HEK293 (cell line): ENCODE data around the gene CADM1.

Source experiments
- CTCF ChIA-PET: fragments of 350-600 bp; formaldehyde crosslinking; extraction: SDS; loops from one replicate; lab custom pipeline; 2021; ENCODE audit warnings: antibody characterized with exemption; lab: Yijun Ruan, JAX
- POLR2A ChIA-PET: fragments of 300-600 bp; formaldehyde crosslinking; extraction: SDS; loops from one replicate; lab custom pipeline; 2020; ENCODE audit warnings: antibody characterized with exemption, inconsistent platforms; lab: Yijun Ruan, JAX
- H3K27ac ChIP-seq: fragments of 200-500 bp; sonication (Bioruptor generic); 2 replicates; pipeline ENCODE4 v1.5.1; 2014; ENCODE audit warnings: low read depth, low read length, control low read depth, inconsistent platforms; ENCODE audit errors: extremely low read depth
- H3K36me3 ChIP-seq, 2 experiments: fragments of 200-500 bp in 1 of 2; sonication (Bioruptor generic) in 1 of 2; 1 replicate in 1 of 2; 2 replicates in 1 of 2; pipeline ENCODE4 v1.5.1; 2014 to 2017; ENCODE audit warnings: inconsistent platforms in 2 of 2, low read length in 2 of 2; ENCODE audit not compliant: control insufficient read depth in 2 of 2, insufficient read depth in 1 of 2
- H3K4me1 ChIP-seq: fragments of 200-500 bp; sonication (Bioruptor generic); 2 replicates; pipeline ENCODE4 v1.5.1; 2014; ENCODE audit warnings: mild to moderate bottlenecking, low read length, inconsistent platforms; ENCODE audit not compliant: control insufficient read depth, insufficient read depth
- H3K4me3 ChIP-seq: 2 replicates; pipeline ENCODE4 v1.5.1; 2011; ENCODE audit warnings: low read depth, mild to moderate bottlenecking, control low read depth, low read length, moderate library complexity
- H3K9me3 ChIP-seq: fragments of 200-500 bp; sonication (Bioruptor generic); 2 replicates; pipeline ENCODE4 v1.5.1; 2014; ENCODE audit warnings: low read depth, low read length, inconsistent platforms; ENCODE audit not compliant: control insufficient read depth, insufficient read depth
- GLI2 ChIP-seq: fragments of 450-650 bp; formaldehyde crosslinking; IDR thresholded peaks from 2 replicates; pipeline ENCODE4; 2017; ENCODE audit warnings: missing biosample characterization, missing genetic modification characterization, low read depth, borderline replicate concordance
- IKZF3 ChIP-seq: fragments of 450-650 bp; IDR thresholded peaks from 2 replicates; pipeline ENCODE4 v1.5.0; 2018; ENCODE audit warnings: missing biosample characterization, mild to moderate bottlenecking, missing genetic modification characterization, moderate library complexity
- ZFP37 ChIP-seq: fragments of 450-650 bp; formaldehyde crosslinking; IDR thresholded peaks from 2 replicates; pipeline ENCODE4 v1.5.1; 2016; ENCODE audit warnings: missing biosample characterization, missing genetic modification characterization
- ZNF112 ChIP-seq: fragments of 450-650 bp; formaldehyde crosslinking; IDR thresholded peaks from 2 replicates; pipeline ENCODE4 v1.5.0; 2017; ENCODE audit warnings: missing biosample characterization, missing genetic modification characterization
- ZNF132 ChIP-seq: fragments of 450-650 bp; formaldehyde crosslinking; IDR thresholded peaks from 2 replicates; pipeline ENCODE4 v1.5.1; 2017; ENCODE audit warnings: missing biosample characterization, missing genetic modification characterization, borderline replicate concordance
- ZNF155 ChIP-seq: fragments of 450-650 bp; formaldehyde crosslinking; IDR thresholded peaks from 2 replicates; pipeline ENCODE4 v1.5.1; 2016; ENCODE audit warnings: missing biosample characterization, missing genetic modification characterization
- ZNF169 ChIP-seq: fragments of 450-650 bp; formaldehyde crosslinking; IDR thresholded peaks from 2 replicates; pipeline ENCODE4 v1.5.1; 2016; ENCODE audit warnings: missing biosample characterization, missing genetic modification characterization
- ZNF214 ChIP-seq: fragments of 450-650 bp; formaldehyde crosslinking; IDR thresholded peaks from 2 replicates; pipeline ENCODE4 v1.5.1; 2017; ENCODE audit warnings: missing biosample characterization, mild to moderate bottlenecking, missing genetic modification characterization, borderline replicate concordance
- ZNF239 ChIP-seq: fragments of 450-650 bp; formaldehyde crosslinking; IDR thresholded peaks from 2 replicates; pipeline ENCODE4 v1.5.1; 2016; ENCODE audit warnings: missing biosample characterization, missing genetic modification characterization
- ZNF24 ChIP-seq: fragments of 450-650 bp; formaldehyde crosslinking; IDR thresholded peaks from 2 replicates; pipeline ENCODE4 v1.5.1; 2016; ENCODE audit warnings: missing biosample characterization, missing genetic modification characterization
- ZNF311 ChIP-seq: fragments of 450-650 bp; formaldehyde crosslinking; IDR thresholded peaks from 2 replicates; pipeline ENCODE4 v1.5.1; 2017; ENCODE audit warnings: missing biosample characterization, missing genetic modification characterization, borderline replicate concordance
- ZNF404 ChIP-seq: fragments of 450-650 bp; formaldehyde crosslinking; IDR thresholded peaks from 2 replicates; pipeline ENCODE4 v1.5.1; 2017; ENCODE audit warnings: missing biosample characterization, missing genetic modification characterization
- ZNF596 ChIP-seq: fragments of 450-650 bp; IDR thresholded peaks from 2 replicates; pipeline ENCODE4 v1.5.0; 2018; ENCODE audit warnings: missing biosample characterization, mild to moderate bottlenecking, missing genetic modification characterization, moderate library complexity
- ZNF830 ChIP-seq: fragments of 450-650 bp; IDR thresholded peaks from 2 replicates; pipeline ENCODE4 v1.5.0; 2018; ENCODE audit warnings: missing biosample characterization, missing genetic modification characterization, low read depth, mild to moderate bottlenecking, moderate library complexity
- ZSCAN30 ChIP-seq: fragments of 450-650 bp; IDR thresholded peaks from 2 replicates; pipeline ENCODE4 v1.5.1; 2018; ENCODE audit warnings: missing biosample characterization, mild to moderate bottlenecking, missing genetic modification characterization, moderate library complexity
- TF ChIP-seq, protein P1 (sequence below): fragments of 450-650 bp; formaldehyde crosslinking; IDR thresholded peaks from 2 replicates; pipeline ENCODE4 v1.5.1; 2016; ENCODE audit warnings: missing biosample characterization, missing genetic modification characterization
- TF ChIP-seq, protein P2 (sequence below): fragments of 450-650 bp; formaldehyde crosslinking; IDR thresholded peaks from 2 replicates; pipeline ENCODE4 v1.5.1; 2016; ENCODE audit warnings: missing biosample characterization, missing genetic modification characterization
- TF ChIP-seq, protein P3 (sequence below): fragments of 450-650 bp; formaldehyde crosslinking; IDR thresholded peaks from 2 replicates; pipeline ENCODE4 v1.5.1; 2017; ENCODE audit warnings: missing biosample characterization, missing genetic modification characterization
- TF ChIP-seq, protein P4 (sequence below): fragments of 450-650 bp; formaldehyde crosslinking; IDR thresholded peaks from 2 replicates; pipeline ENCODE4 v1.5.1; 2016; ENCODE audit warnings: missing biosample characterization, missing genetic modification characterization
- TF ChIP-seq, protein P5 (sequence below): fragments of 450-650 bp; formaldehyde crosslinking; IDR thresholded peaks from 2 replicates; pipeline ENCODE4 v1.5.1; 2016; ENCODE audit warnings: missing biosample characterization, missing genetic modification characterization
- TF ChIP-seq, protein P6 (sequence below): fragments of 450-650 bp; formaldehyde crosslinking; IDR thresholded peaks from 2 replicates; pipeline ENCODE4 v1.5.1; 2016; ENCODE audit warnings: missing biosample characterization, missing genetic modification characterization, low read depth

The CADM1 gene

DNA sequence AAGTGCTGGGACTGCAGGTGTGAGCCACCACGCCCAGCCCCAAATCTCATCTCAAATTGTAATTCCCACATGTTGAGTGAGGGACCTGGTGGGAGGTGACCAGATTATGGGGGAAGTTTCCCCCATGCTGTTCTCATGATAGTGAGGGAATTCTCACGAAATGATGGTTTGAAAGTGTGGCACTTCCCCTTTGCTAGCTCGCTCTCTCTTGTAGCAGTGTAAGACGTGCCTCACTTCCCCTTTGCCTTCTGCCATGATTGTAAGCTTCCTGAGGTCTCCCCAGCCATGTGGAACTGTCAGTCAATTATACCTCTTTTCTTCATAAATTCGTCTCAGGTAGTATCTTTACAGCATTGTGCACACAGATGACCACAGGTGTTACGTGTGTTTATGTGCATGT is 357.8 kb downstream of the CADM1 start (continued):
- TF ChIP-seq ZNF169 (tag by site-specific recombination) (no peak), ZNF311 (tag by site-specific recombination) (no peak), ZNF112 (tag by site-specific recombination) (no peak), ZNF596 (tag by site-specific recombination) (no peak), ZNF155 (tag by site-specific recombination) (no peak)
- TF ChIP-seq, protein P1, sequence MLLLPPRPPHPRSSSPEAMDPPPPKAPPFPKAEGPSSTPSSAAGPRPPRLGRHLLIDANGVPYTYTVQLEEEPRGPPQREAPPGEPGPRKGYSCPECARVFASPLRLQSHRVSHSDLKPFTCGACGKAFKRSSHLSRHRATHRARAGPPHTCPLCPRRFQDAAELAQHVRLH, result no peak

DNA sequence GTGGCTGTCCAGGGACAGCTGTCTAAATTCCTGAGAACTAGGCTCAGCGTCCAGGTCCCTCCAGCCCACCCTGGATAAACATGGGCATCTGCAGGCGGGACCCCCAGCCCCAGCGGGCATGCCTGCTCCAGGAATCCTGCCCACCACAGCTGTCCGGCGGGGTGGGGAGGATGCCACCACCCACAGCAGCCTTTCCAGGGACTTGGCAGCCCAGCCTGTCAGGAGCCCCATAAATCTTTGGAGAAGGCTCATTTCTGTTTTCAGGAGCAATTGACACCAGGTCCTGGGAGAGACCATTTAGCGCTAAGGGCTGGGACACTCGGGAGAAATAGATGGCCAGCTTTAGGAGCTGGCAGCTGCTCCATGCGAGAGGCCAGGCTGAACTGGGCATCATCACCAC is 358.9 kb downstream of the CADM1 start:
- H3K4me3 ChIP-seq, result no peak overlapping the region
- no peaks in the 10 kb centered on the region for H3K4me1 ChIP-seq
- no peaks in the 10 kb centered on the region for H3K9me3 ChIP-seq
- TF ChIP-seq, protein P2, sequence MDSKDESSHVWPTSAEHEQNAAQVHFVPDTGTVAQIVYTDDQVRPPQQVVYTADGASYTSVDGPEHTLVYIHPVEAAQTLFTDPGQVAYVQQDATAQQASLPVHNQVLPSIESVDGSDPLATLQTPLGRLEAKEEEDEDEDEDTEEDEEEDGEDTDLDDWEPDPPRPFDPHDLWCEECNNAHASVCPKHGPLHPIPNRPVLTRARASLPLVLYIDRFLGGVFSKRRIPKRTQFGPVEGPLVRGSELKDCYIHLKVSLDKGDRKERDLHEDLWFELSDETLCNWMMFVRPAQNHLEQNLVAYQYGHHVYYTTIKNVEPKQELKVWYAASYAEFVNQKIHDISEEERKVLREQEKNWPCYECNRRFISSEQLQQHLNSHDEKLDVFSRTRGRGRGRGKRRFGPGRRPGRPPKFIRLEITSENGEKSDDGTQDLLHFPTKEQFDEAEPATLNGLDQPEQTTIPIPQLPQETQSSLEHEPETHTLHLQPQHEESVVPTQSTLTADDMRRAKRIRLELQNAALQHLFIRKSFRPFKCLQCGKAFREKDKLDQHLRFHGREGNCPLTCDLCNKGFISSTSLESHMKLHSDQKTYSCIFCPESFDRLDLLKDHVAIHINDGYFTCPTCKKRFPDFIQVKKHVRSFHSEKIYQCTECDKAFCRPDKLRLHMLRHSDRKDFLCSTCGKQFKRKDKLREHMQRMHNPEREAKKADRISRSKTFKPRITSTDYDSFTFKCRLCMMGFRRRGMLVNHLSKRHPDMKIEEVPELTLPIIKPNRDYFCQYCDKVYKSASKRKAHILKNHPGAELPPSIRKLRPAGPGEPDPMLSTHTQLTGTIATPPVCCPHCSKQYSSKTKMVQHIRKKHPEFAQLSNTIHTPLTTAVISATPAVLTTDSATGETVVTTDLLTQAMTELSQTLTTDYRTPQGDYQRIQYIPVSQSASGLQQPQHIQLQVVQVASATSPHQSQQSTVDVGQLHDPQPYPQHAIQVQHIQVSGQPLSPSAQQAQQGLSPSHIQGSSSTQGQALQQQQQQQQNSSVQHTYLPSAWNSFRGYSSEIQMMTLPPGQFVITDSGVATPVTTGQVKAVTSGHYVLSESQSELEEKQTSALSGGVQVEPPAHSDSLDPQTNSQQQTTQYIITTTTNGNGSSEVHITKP (tag by site-specific recombination), result 0 out of 2 replicates have a peak, but pooled peaks have one; percentile 13
- no peak for TF ChIP-seq GLI2 (tag by site-specific recombination)
- TF ChIP-seq ZNF239, result no peak
- TF ChIP-seq, all 188 proteins: peak for 1
- ChIA-PET POLR2A (no interaction called here), CTCF (interaction anchor here (0.7 kb wide), 1 partner anchor 24 kb away, joined by 5 read pairs; no protein-coding TSS in a partner anchor)
- H3K36me3 ChIP-seq, result no peaks in the 10 kb centered on the region
- no peak overlapping the region for H3K27ac ChIP-seq

DNA sequence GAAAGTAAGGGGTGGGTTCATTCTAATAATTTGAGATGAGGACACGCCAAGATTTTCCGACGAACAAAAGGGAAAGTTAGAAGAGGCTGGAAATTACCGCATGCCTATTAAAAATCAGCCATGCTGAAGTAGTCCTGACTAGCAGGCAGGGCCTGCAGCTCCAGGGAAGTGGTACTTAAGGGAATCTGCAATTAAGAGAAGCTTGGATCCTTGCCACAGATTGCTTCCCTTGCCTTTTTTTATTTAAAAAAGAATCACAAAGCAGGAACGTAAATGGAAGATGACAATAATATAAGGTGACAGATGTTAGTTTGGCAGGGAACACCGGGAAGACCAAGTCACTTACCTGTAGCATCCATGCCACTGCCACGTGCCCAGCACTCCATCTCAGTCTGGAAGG is 359.3 kb downstream of the CADM1 start:
- Histone ChIP-seq H3K9me3 (no peaks in the 10 kb centered on the region), H3K27ac (no peak overlapping the region), H3K4me1 (no peaks in the 10 kb centered on the region), H3K4me3 (no peak overlapping the region), H3K36me3 (no peaks in the 10 kb centered on the region)
- no peak for TF ChIP-seq ZNF169 (tag by site-specific recombination)
- no peak for TF ChIP-seq ZNF830 (tag by site-specific recombination)
- TF ChIP-seq ZSCAN30 (tag by site-specific recombination), result no peak
- TF ChIP-seq, protein P3, sequence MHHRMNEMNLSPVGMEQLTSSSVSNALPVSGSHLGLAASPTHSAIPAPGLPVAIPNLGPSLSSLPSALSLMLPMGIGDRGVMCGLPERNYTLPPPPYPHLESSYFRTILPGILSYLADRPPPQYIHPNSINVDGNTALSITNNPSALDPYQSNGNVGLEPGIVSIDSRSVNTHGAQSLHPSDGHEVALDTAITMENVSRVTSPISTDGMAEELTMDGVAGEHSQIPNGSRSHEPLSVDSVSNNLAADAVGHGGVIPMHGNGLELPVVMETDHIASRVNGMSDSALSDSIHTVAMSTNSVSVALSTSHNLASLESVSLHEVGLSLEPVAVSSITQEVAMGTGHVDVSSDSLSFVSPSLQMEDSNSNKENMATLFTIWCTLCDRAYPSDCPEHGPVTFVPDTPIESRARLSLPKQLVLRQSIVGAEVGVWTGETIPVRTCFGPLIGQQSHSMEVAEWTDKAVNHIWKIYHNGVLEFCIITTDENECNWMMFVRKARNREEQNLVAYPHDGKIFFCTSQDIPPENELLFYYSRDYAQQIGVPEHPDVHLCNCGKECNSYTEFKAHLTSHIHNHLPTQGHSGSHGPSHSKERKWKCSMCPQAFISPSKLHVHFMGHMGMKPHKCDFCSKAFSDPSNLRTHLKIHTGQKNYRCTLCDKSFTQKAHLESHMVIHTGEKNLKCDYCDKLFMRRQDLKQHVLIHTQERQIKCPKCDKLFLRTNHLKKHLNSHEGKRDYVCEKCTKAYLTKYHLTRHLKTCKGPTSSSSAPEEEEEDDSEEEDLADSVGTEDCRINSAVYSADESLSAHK (tag by site-specific recombination), result no peak
- TF ChIP-seq, protein P4, sequence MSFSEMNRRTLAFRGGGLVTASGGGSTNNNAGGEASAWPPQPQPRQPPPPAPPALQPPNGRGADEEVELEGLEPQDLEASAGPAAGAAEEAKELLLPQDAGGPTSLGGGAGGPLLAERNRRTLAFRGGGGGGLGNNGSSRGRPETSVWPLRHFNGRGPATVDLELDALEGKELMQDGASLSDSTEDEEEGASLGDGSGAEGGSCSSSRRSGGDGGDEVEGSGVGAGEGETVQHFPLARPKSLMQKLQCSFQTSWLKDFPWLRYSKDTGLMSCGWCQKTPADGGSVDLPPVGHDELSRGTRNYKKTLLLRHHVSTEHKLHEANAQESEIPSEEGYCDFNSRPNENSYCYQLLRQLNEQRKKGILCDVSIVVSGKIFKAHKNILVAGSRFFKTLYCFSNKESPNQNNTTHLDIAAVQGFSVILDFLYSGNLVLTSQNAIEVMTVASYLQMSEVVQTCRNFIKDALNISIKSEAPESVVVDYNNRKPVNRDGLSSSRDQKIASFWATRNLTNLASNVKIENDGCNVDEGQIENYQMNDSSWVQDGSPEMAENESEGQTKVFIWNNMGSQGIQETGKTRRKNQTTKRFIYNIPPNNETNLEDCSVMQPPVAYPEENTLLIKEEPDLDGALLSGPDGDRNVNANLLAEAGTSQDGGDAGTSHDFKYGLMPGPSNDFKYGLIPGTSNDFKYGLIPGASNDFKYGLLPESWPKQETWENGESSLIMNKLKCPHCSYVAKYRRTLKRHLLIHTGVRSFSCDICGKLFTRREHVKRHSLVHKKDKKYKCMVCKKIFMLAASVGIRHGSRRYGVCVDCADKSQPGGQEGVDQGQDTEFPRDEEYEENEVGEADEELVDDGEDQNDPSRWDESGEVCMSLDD (tag by site-specific recombination), result no peak
- no peak for TF ChIP-seq ZNF214 (tag by site-specific recombination)
- no peak for TF ChIP-seq ZNF132 (tag by site-specific recombination)
- TF ChIP-seq IKZF3 (tag by site-specific recombination), result no peak
- TF ChIP-seq, protein P5, sequence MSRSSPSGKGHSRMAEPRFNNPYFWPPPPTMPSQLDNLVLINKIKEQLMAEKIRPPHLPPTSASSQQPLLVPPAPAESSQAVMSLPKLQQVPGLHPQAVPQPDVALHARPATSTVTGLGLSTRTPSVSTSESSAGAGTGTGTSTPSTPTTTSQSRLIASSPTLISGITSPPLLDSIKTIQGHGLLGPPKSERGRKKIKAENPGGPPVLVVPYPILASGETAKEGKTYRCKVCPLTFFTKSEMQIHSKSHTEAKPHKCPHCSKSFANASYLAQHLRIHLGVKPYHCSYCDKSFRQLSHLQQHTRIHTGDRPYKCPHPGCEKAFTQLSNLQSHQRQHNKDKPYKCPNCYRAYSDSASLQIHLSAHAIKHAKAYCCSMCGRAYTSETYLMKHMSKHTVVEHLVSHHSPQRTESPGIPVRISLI (tag by site-specific recombination), result no peak
- no peak for TF ChIP-seq GLI2 (tag by site-specific recombination)
- TF ChIP-seq ZFP37 (tag by site-specific recombination), result no peak
- TF ChIP-seq, protein P6, sequence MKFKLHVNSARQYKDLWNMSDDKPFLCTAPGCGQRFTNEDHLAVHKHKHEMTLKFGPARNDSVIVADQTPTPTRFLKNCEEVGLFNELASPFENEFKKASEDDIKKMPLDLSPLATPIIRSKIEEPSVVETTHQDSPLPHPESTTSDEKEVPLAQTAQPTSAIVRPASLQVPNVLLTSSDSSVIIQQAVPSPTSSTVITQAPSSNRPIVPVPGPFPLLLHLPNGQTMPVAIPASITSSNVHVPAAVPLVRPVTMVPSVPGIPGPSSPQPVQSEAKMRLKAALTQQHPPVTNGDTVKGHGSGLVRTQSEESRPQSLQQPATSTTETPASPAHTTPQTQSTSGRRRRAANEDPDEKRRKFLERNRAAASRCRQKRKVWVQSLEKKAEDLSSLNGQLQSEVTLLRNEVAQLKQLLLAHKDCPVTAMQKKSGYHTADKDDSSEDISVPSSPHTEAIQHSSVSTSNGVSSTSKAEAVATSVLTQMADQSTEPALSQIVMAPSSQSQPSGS (tag by site-specific recombination), result no peak
- no peak for TF ChIP-seq ZNF404
- TF ChIP-seq ZNF24 (tag by site-specific recombination), result no peak
- ChIA-PET POLR2A (no interaction called here), CTCF (interaction anchor here (0.7 kb wide), 1 partner anchor 25 kb away, joined by 5 read pairs; no protein-coding TSS in a partner anchor)
